ENCODE data around the gene MIP. TPM values are rescaled to one million over a fixed set of nuclear protein-coding genes. Genes with fewer than 3 reads are reported as not detected.
A peak's percentile ranks its signal among the peaks of the same experiment; 100 is the strongest.
"Not testable (repeated sequence)": the region's sequence is repeated elsewhere in the genome, so short reads cannot be mapped to it uniquely, and the experiment has no call there.

The MIP gene
- total RNA-seq, 2 experiments from 2014 or later: not detected

DNA sequence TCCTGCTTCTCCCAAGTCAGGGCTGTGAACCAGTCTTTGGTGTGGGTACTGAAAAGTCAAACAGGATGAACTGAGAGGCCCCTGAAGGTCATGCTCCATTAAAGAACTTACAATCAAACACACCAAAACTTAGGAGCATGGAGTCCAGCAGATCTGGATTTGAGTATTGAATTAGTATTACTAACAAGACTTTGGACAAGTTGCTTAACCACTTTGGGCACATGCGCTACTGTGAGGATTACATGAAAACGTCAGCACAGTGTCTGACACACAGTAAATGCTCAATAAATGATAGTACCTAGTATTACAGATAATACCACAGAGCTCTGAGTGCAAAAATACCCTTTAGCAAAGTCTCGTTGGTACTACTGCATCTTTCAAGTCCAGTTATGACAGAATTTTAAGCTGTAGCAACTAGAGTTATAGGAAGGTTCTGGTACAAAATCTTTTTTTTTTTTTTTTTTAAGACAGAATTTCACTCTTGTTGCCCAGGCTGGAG is 28.5 kb downstream of the MIP start:
- intact Hi-C loops (cut with micrococcal nuclease): no loop called here
- DNase-seq: no peak
- H3K9me3 Mint-ChIP-seq: no peaks in the 10 kb centered on the region
- H3K27me3 Mint-ChIP-seq (ENCODE audit: low read depth): no peaks in the 10 kb centered on the region
- H3K4me1 Mint-ChIP-seq (ENCODE audit: low read depth): peaks cover 12% of the 10 kb centered on the region
- CTCF ChIA-PET: interaction anchor here (0.9 to 3.2 kb wide), 2 partner anchors 22 to 238 kb away, joined by 4 to 11 read pairs; partner anchors contain the start of gene TIMELESS
- H3K27ac Mint-ChIP-seq: no peak overlapping the region
- H3K36me3 Mint-ChIP-seq (ENCODE audit: low read depth): peaks cover 57% of the 10 kb centered on the region
- H3K4me3 Mint-ChIP-seq: no peak overlapping the region

GRCh38 chr12:56425193-56425592 is 29.3 kb downstream of the MIP start:
- H3K9me3 Mint-ChIP-seq: no peaks in the 10 kb centered on the region
- H3K27me3 Mint-ChIP-seq (ENCODE audit: low read depth): no peaks in the 10 kb centered on the region
- peaks cover 59% of the 10 kb centered on the region for H3K36me3 Mint-ChIP-seq (ENCODE audit: low read depth)
- H3K4me1 Mint-ChIP-seq (ENCODE audit: low read depth): peaks cover 12% of the 10 kb centered on the region
- H3K27ac Mint-ChIP-seq: peak overlapping the region; percentile 6
- no peak overlapping the region for H3K4me3 Mint-ChIP-seq
- DNase-seq: no peak
- intact Hi-C loops (cut with micrococcal nuclease): no loop called here
- CTCF ChIA-PET: interaction anchor here (0.7 to 3.2 kb wide), 4 partner anchors 23 to 109 kb away, joined by 3 to 11 read pairs (median 4); partner anchors contain the start of gene TIMELESS

GRCh38 chr12:56420411-56420810 is 34.0 kb downstream of the MIP start:
- CTCF ChIA-PET: no interaction called here
- H3K4me1 Mint-ChIP-seq (ENCODE audit: low read depth): peaks cover 6% of the 10 kb centered on the region
- H3K4me3 Mint-ChIP-seq: no peak overlapping the region
- DNase-seq: no peak
- peaks cover 50% of the 10 kb centered on the region for H3K36me3 Mint-ChIP-seq (ENCODE audit: low read depth)
- H3K27me3 Mint-ChIP-seq (ENCODE audit: low read depth): no peaks in the 10 kb centered on the region
- H3K27ac Mint-ChIP-seq: no peak overlapping the region
- intact Hi-C loops (cut with micrococcal nuclease): no loop called here
- H3K9me3 Mint-ChIP-seq: no peaks in the 10 kb centered on the region

DNA sequence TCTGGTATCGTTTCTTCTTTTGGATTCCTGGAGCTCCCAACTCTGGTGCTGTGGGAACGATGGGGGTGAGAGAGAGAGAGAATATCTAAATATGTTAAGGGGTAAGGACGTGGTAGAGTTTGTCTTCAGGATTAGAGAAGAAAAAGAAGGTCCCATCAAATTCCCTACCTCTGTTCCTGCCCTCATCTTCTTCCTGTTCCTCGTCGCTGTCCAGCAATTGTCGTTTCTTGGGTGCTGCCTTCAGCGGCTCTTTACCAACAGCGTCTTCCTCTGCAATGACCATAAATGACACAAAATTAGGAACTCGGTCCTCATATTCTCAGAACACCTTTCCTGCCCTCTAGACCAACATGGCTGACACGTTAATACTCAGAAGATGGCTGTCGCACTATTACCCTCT is 36.7 kb downstream of the MIP start:
- CTCF ChIA-PET: no interaction called here
- no peaks in the 10 kb centered on the region for H3K9me3 Mint-ChIP-seq
- no peak overlapping the region for H3K4me3 Mint-ChIP-seq
- intact Hi-C loops (cut with micrococcal nuclease): no loop called here
- peaks cover 41% of the 10 kb centered on the region for H3K36me3 Mint-ChIP-seq (ENCODE audit: low read depth)
- H3K27me3 Mint-ChIP-seq (ENCODE audit: low read depth): no peaks in the 10 kb centered on the region
- H3K27ac Mint-ChIP-seq: no peak overlapping the region
- DNase-seq: no peak
- no peaks in the 10 kb centered on the region for H3K4me1 Mint-ChIP-seq (ENCODE audit: low read depth)

- Mint-ChIP-seq H3K9me3 (no peaks in the 10 kb centered on the region), H3K27ac (no peak overlapping the region), H3K4me1 (ENCODE audit: low read depth) (no peaks in the 10 kb centered on the region), H3K4me3 (no peak overlapping the region), H3K36me3 (ENCODE audit: low read depth) (peaks cover 21% of the 10 kb centered on the region), H3K27me3 (ENCODE audit: low read depth) (no peaks in the 10 kb centered on the region)
- DNase-seq: no peak
- CTCF ChIA-PET: no interaction called here
- intact Hi-C loops (cut with micrococcal nuclease): no loop called here
Observed at GRCh38 chr12:56414401-56414800, 40.1 kb downstream of the MIP start.

- H3K4me1 Mint-ChIP-seq (ENCODE audit: low read depth): no peaks in the 10 kb centered on the region
- H3K4me3 Mint-ChIP-seq: no peak overlapping the region
- no peaks in the 10 kb centered on the region for H3K27me3 Mint-ChIP-seq (ENCODE audit: low read depth)
- no peak overlapping the region for H3K27ac Mint-ChIP-seq
- CTCF ChIA-PET: interaction anchor here (0.9 kb wide), 1 partner anchor 45 kb away, joined by 3 read pairs; no protein-coding TSS in a partner anchor
- H3K36me3 Mint-ChIP-seq (ENCODE audit: low read depth): peaks cover 17% of the 10 kb centered on the region
- no peak for DNase-seq
- intact Hi-C loops (cut with micrococcal nuclease): no loop called here
- no peaks in the 10 kb centered on the region for H3K9me3 Mint-ChIP-seq
Observed at GRCh38 chr12:56413392-56413791, 41.1 kb downstream of the MIP start.

- intact Hi-C loops (cut with micrococcal nuclease): no loop called here
- Mint-ChIP-seq H3K4me3 (no peak overlapping the region), H3K27ac (no peak overlapping the region), H3K27me3 (ENCODE audit: low read depth) (no peaks in the 10 kb centered on the region), H3K4me1 (ENCODE audit: low read depth) (no peaks in the 10 kb centered on the region), H3K36me3 (ENCODE audit: low read depth) (peaks cover 8% of the 10 kb centered on the region), H3K9me3 (no peaks in the 10 kb centered on the region)
- CTCF ChIA-PET: interaction anchor here (1.7 kb wide), 1 partner anchor 52 kb away, joined by 3 read pairs; no protein-coding TSS in a partner anchor
- DNase-seq: no peak
Observed at GRCh38 chr12:56411781-56412639, 42.4 kb downstream of the MIP start.

DNA sequence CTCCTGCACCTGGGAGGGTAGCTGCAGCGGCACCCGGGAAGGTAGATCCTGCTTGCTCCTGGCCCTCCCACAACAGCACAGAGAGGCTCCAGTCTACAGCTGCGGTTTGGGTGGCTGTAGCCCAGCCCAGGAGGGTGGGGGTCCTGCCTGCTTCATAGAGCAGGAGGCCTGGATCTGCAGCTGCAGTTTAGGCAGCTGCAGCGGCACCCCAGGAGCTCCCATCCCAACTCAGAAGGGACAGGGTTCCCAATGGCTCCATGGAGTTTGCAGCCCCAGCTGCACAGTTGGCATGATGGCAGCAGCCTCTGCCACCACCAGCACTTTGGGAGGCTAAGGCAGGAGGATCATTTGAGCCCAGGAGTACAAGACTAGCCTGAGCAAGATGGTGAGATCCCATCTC is 43.7 kb downstream of the MIP start:
- Mint-ChIP-seq H3K36me3 (ENCODE audit: low read depth) (peaks cover 3% of the 10 kb centered on the region), H3K9me3 (no peaks in the 10 kb centered on the region), H3K4me1 (ENCODE audit: low read depth) (no peaks in the 10 kb centered on the region), H3K27me3 (ENCODE audit: low read depth) (no peaks in the 10 kb centered on the region), H3K27ac (no peak overlapping the region), H3K4me3 (no peak overlapping the region)
- intact Hi-C loops (cut with micrococcal nuclease): no loop called here
- CTCF ChIA-PET: interaction anchor here (1.7 kb wide), 1 partner anchor 54 kb away, joined by 3 read pairs; no protein-coding TSS in a partner anchor
- no peak for DNase-seq

DNA sequence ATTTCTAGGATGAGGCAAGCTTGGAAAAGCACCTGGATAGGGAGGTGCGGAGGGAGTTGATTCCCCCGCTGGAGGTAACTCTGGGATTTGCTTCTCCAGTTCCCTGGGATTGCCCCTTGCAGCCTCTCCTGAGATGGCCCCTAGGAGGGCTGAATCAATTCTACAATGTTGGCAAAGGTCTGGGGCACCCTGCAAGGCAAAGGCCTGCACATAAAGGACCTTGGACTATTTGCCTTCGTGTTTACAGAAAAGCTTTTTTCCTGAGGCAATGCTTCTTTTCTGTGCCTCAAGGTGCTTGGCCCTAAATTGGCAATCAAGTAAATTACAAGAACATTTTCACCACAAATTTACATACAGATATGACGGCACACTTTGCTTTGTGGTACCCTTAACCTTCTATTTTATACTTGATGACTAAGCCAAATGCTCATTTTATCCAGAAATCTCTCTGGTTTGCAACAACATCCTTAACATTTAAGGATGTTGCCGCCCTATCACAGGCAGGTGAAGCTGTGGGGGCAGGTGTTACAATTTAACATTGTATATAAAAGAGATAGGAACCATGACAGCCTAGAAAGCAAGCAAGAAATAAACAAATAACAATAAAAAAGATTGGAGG is 45.5 kb downstream of the MIP start:
- Mint-ChIP-seq H3K27ac (no peak overlapping the region), H3K36me3 (ENCODE audit: low read depth) (no peaks in the 10 kb centered on the region), H3K9me3 (no peaks in the 10 kb centered on the region), H3K27me3 (ENCODE audit: low read depth) (no peaks in the 10 kb centered on the region), H3K4me1 (ENCODE audit: low read depth) (no peaks in the 10 kb centered on the region), H3K4me3 (no peak overlapping the region)
- intact Hi-C loops (cut with micrococcal nuclease): no loop called here
- CTCF ChIA-PET: no interaction called here
- no peak for DNase-seq

- intact Hi-C loops (cut with micrococcal nuclease); H3K4me1 Mint-ChIP-seq (ENCODE audit: low read depth); H3K27me3 Mint-ChIP-seq (ENCODE audit: low read depth); CTCF ChIA-PET; H3K9me3 Mint-ChIP-seq; DNase-seq; H3K36me3 Mint-ChIP-seq (ENCODE audit: low read depth); H3K4me3 Mint-ChIP-seq; H3K27ac Mint-ChIP-seq: not testable (repeated sequence)
Observed at GRCh38 chr12:56404227-56404626, 50.2 kb downstream of the MIP start.

GRCh38 chr12:56401612-56402011 is 52.8 kb downstream of the MIP start:
- H3K4me1 Mint-ChIP-seq (ENCODE audit: low read depth); H3K27ac Mint-ChIP-seq; H3K4me3 Mint-ChIP-seq; intact Hi-C loops (cut with micrococcal nuclease); CTCF ChIA-PET; H3K27me3 Mint-ChIP-seq (ENCODE audit: low read depth); DNase-seq; H3K36me3 Mint-ChIP-seq (ENCODE audit: low read depth): not testable (repeated sequence)
- peaks cover 15% of the 10 kb centered on the region for H3K9me3 Mint-ChIP-seq

DNA sequence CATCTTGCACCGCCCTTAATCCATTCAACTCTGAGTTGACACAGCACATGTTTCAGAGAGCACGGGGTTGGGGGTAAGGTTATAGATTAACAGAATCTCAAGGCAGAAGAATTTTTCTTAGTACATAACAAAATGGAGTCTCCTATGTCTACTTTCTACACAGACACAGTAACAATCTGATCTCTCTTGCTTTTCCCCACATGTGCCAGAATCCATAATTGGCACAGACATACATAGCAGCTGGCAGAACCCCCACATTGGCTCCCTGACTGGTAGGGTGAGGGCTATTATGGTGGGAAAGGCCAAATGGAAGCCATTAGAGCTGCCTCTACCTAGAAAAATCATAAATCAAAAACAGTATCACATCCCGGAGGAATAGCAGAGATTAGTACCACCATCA is 53.3 kb downstream of the MIP start:
- H3K9me3 Mint-ChIP-seq: peaks cover 15% of the 10 kb centered on the region
- H3K27ac Mint-ChIP-seq; H3K4me1 Mint-ChIP-seq (ENCODE audit: low read depth); DNase-seq; intact Hi-C loops (cut with micrococcal nuclease); H3K27me3 Mint-ChIP-seq (ENCODE audit: low read depth); CTCF ChIA-PET; H3K4me3 Mint-ChIP-seq; H3K36me3 Mint-ChIP-seq (ENCODE audit: low read depth): not testable (repeated sequence)

Measured in activated naive CD4-positive, alpha-beta T cell treated with anti-CD3 and anti-CD28 coated beads for 36 hours (primary cell).